GM23248 (cell line): ENCODE data around the gene SMCO2.

Experiments
- EZH2 ChIP-seq: fragments of 200-600 bp; sonication (generic); IDR thresholded peaks from 2 replicates; pipeline ENCODE4 v1.6.1; 2018; ENCODE audit warnings: antibody characterized with exemption, mild to moderate bottlenecking; ENCODE audit not compliant: insufficient read depth, poor library complexity, severe bottlenecking
- EZH2phosphoT487 ChIP-seq: fragments of 200-600 bp; sonication (generic); IDR thresholded peaks from 2 replicates; pipeline ENCODE4 v1.6.1; 2018; ENCODE audit warnings: antibody characterized with exemption, moderate library complexity, mild to moderate bottlenecking, low read depth; ENCODE audit not compliant: insufficient read depth

DNA sequence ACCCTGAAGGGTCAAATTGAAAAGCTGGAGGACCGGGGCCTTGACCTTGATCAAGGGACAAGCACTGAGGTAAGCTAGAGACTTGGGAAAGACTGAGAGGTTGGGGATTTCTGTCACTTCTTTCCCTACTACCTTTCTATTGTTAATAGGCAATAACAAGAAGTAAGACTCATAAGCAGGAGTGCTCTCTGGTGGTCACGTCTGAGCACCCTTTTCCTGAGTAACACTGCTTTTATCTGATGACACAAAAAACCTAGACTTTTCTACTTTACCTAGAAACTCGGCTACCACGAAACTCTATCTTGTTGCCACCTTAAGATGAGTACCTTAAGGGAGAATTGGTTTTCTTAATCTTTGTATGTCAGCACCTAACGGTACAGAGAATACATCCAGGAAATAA lies 41.9 kb downstream of the SMCO2 start:
- no peak for TF ChIP-seq EZH2
- no peak for TF ChIP-seq EZH2phosphoT487
